HepG2 (cell line): ENCODE results near the gene SLC17A3. TPM values are rescaled to one million over a fixed set of nuclear protein-coding genes. Genes with fewer than 3 reads are reported as not detected.
A peak's percentile ranks its signal among the peaks of the same experiment; 100 is the strongest.

Source experiments
- ATAC-seq: fragments of 200-7000 bp; cut with Tn5 transposase; 3 replicates; pipeline ENCODE4 v1.9.1; 2020; ENCODE audit warnings: mild to moderate bottlenecking, moderate library complexity
- BruUV-seq: library from RNA; stranded (reverse); fragments of 400-500 nt; replicated peaks from 2 replicates; lab custom pipeline; 2021; lab: Mats Ljungman, UMichigan
- CTCF ChIA-PET: fragments of 300-600 bp; formaldehyde crosslinking; extraction: SDS; loops from one replicate; lab custom pipeline; 2021; ENCODE audit warnings: low total read pairs, inconsistent platforms, low intra/inter-chr PET ratio; lab: Yijun Ruan, JAX
- POLR2A ChIA-PET: fragments of 350-600 bp; sonication (Branson Sonifier 250); formaldehyde crosslinking; loops from one replicate; lab custom pipeline; 2020; ENCODE audit warnings: antibody characterized with exemption, inconsistent platforms; lab: Yijun Ruan, JAX
- DNase-seq: peaks from one replicate; pipeline ENCODE4 v3.0.0-alpha.2; 2015; ENCODE audit warnings: low spot score
- FAIRE-seq: peaks from 3 replicates; lab custom pipeline; 2011; peaks lifted over from hg19 to GRCh38; lab: Jason Lieb, UNC
- H2AFZ ChIP-seq: one replicate; pipeline ENCODE4 v1.6.1; 2011; ENCODE audit warnings: low read length, inconsistent platforms
- H3K27ac ChIP-seq: fragments of 300-600 bp; 3 replicates; pipeline ENCODE4 v1.8.0; 2011; ENCODE audit warnings: mixed run types, mild to moderate bottlenecking, mixed read lengths, low read length, inconsistent platforms; ENCODE audit not compliant: insufficient read depth; ENCODE audit errors: extremely low read length
- H3K27me3 ChIP-seq, 2 experiments: fragments of 200-600 bp in 1 of 2; 2 replicates in 1 of 2; 3 replicates in 1 of 2; pipeline versions ENCODE4 v1.6.0 to v1.8.0; 2011; ENCODE audit warnings: low read length in 2 of 2, mild to moderate bottlenecking in 2 of 2, moderate library complexity in 2 of 2, inconsistent platforms in 1 of 2; ENCODE audit not compliant: insufficient read depth in 2 of 2, control insufficient read depth in 1 of 2
- H3K36me3 ChIP-seq, 2 experiments: fragments of 200-600 bp in 1 of 2; replicated peaks in 1 of 2; 2 replicates in 1 of 2; 3 replicates in 1 of 2; pipeline versions ENCODE4 v1.5.1 to v1.8.0; 2011; ENCODE audit warnings: low read length in 2 of 2, inconsistent platforms in 1 of 2; ENCODE audit not compliant: insufficient read depth in 2 of 2, control insufficient read depth in 1 of 2
- H3K4me1 ChIP-seq: 2 replicates; pipeline ENCODE4 v1.5.1; 2012; ENCODE audit warnings: low read length, inconsistent platforms; ENCODE audit not compliant: insufficient read depth
- H3K4me2 ChIP-seq: 2 replicates; pipeline ENCODE4 v1.6.0; 2011; ENCODE audit warnings: low read depth, low read length, inconsistent platforms
- H3K4me3 ChIP-seq, 3 experiments: fragments of 200-600 bp in 1 of 3; sonication (generic), shearing (Covaris generic) in 1 of 3; replicated peaks in 1 of 3; 2 replicates each; pipeline ENCODE4 v1.5.1; 2011 to 2016; ENCODE audit warnings: low read length in 3 of 3, inconsistent platforms in 2 of 3, low read depth in 2 of 3, mild to moderate bottlenecking in 2 of 3, control low read depth in 1 of 3, mixed read lengths in 1 of 3; ENCODE audit not compliant: insufficient read depth in 1 of 3
- H3K79me2 ChIP-seq: one replicate; pipeline ENCODE4 v1.6.1; 2011; ENCODE audit warnings: low read length, inconsistent platforms; ENCODE audit not compliant: insufficient read depth
- H3K9ac ChIP-seq: 2 replicates; pipeline ENCODE4 v1.6.0; 2011; ENCODE audit warnings: mild to moderate bottlenecking, low read depth, low read length, inconsistent platforms; ENCODE audit not compliant: insufficient read depth
- H3K9me3 ChIP-seq: 2 replicates; pipeline ENCODE4 v1.5.1; 2012; ENCODE audit warnings: mild to moderate bottlenecking, low read length
- H4K20me1 ChIP-seq: 2 replicates; pipeline ENCODE4 v1.6.0; 2011; ENCODE audit warnings: inconsistent platforms, mild to moderate bottlenecking, low read length, moderate library complexity; ENCODE audit not compliant: insufficient read depth
- BCL6 ChIP-seq: IDR thresholded peaks from 2 replicates; pipeline ENCODE4 v1.6.1; 2016; ENCODE audit warnings: missing genetic modification reagents, missing compliant biosample characterization
- MAFF ChIP-seq: IDR thresholded peaks from 2 replicates; pipeline ENCODE4 v1.6.1; 2011; ENCODE audit warnings: low read depth, low read length, improper control_type of control experiment
- MAFK ChIP-seq, 2 experiments: IDR thresholded peaks in 1 of 2; conservative IDR thresholded peaks in 1 of 2; 2 replicates each; pipeline ENCODE4 v1.6.1; 2011; ENCODE audit warnings: improper control_type of control experiment in 2 of 2, low read length in 2 of 2
- PAX8 ChIP-seq: sonication (generic); formaldehyde crosslinking; IDR thresholded peaks from 2 replicates; pipeline ENCODE4 v1.8.0; 2022; ENCODE audit warnings: mild to moderate bottlenecking, missing genetic modification reagents, borderline replicate concordance
- POLR2A ChIP-seq, 2 experiments: IDR thresholded peaks; 2 replicates each; pipeline ENCODE4 v1.6.1; 2011; ENCODE audit warnings: low read depth in 2 of 2, low read length in 2 of 2, mild to moderate bottlenecking in 1 of 2, moderate library complexity in 1 of 2; ENCODE audit not compliant: insufficient read depth in 1 of 2
- REXO4 ChIP-seq: sonication (generic); formaldehyde crosslinking; IDR thresholded peaks from 2 replicates; pipeline ENCODE4 v1.8.0; 2022; ENCODE audit warnings: missing genetic modification reagents, mild to moderate bottlenecking, borderline replicate concordance
- ZFP90 ChIP-seq: sonication (generic); formaldehyde crosslinking; IDR thresholded peaks from 2 replicates; pipeline ENCODE4 v1.8.0; 2022; ENCODE audit warnings: missing genetic modification reagents, mild to moderate bottlenecking, inconsistent platforms, borderline replicate concordance
- ZNF572 ChIP-seq: sonication (generic); formaldehyde crosslinking; IDR thresholded peaks from 2 replicates; pipeline ENCODE4 v1.5.1; 2020; ENCODE audit warnings: mild to moderate bottlenecking, missing genetic modification reagents
- ZNF672 ChIP-seq: sonication (generic); formaldehyde crosslinking; IDR thresholded peaks from 2 replicates; pipeline ENCODE4 v1.8.1; 2022; ENCODE audit warnings: missing genetic modification reagents
- WGBS: methylation state at CpG from one replicate; pipeline ENCODE4 v1.1.6; 2017; ENCODE audit warnings: low lambda C conversion rate; 5-methylcytosine and 5-hydroxymethylcytosine counted together
- in situ Hi-C: cut with HindIII; loops from 2 replicates; pipeline ENCODE4 v1.10.0; 2017; ENCODE audit warnings: low pct_unique_long_range_greater_than_20kb; ENCODE audit not compliant: extremely low pct_ligation_motif_present
- intact Hi-C: fragments of 100-400 bp; cut with micrococcal nuclease; formaldehyde crosslinking; loops from one replicate; pipeline ENCODE4 v1.10.0; 2022; ENCODE audit not compliant: unreplicated experiment
- polyA plus RNA-seq, 8 experiments: library from polyadenylated mRNA; depleted of rRNA in 3 of 8; stranded (reverse) in 7 of 8; unstranded in 1 of 8; fragments of >200 nt; fragmentation: Illumina TruSeq in 4 of 8; extraction: Trizol in 4 of 8; gene quantifications; 2 replicates each; pipeline versions ENCODE4 v1.2.1 to v1.2.3, GENCODE V29; 2011 to 2016; ENCODE audit warnings: low read depth in 4 of 8, missing spikeins in 1 of 8, mixed read lengths in 1 of 8; ENCODE audit not compliant: insufficient read depth in 1 of 8
- total RNA-seq, 5 experiments: library from RNA; depleted of rRNA; stranded (reverse); fragments of >200 nt; fragmentation: Illumina TruSeq; extraction: Trizol; gene quantifications; 2 replicates each; pipeline ENCODE4 v1.2.3, GENCODE V29; 2016; ENCODE audit warnings: low read depth in 1 of 5
- TF ChIP-seq, protein P1 (sequence below): sonication (generic); formaldehyde crosslinking; conservative IDR thresholded peaks from 2 replicates; pipeline ENCODE4 v1.8.1; 2023; ENCODE audit warnings: missing genetic modification reagents
- TF ChIP-seq, protein P2 (sequence below): IDR thresholded peaks from 2 replicates; pipeline ENCODE4 v1.6.1; 2018; ENCODE audit warnings: missing genetic modification reagents

SLC17A3 gene
- total and polyA plus RNA-seq, 2 of the 13 experiments (the other 11 are each of a cell fraction or from before 2014, with no cell fraction given): 0.09 to 0.11 TPM

DNA sequence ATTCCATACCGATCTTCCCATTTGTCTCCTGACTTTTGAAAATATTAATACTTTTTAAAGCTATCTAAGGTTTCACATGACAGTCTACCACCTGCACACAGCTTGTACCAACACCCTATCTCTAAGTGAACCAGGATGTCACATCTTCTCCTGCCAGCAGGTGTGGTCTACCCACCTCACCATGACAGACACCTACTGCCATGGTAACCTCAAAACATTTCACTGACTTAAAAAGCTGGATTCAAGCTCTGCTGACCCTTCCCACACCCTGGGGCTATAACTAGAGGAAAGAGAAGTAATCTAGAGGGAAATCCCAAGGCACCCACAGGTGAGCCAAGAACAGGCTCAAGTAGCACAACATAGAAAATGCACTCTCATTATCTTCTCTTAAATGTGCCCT lies 1.2 kb downstream of the SLC17A3 start:
- Histone ChIP-seq H3K36me3 (no peaks in the 10 kb centered on the region), H4K20me1 (no peaks in the 10 kb centered on the region), H2AFZ (no peak overlapping the region), H3K4me2 (no peak overlapping the region)
- FAIRE-seq (no peak), DNase-seq (no peak)
- BruUV-seq: no TSS peak
- ChIA-PET POLR2A (no interaction called here), CTCF (no interaction called here)
- TF ChIP-seq, protein P1, sequence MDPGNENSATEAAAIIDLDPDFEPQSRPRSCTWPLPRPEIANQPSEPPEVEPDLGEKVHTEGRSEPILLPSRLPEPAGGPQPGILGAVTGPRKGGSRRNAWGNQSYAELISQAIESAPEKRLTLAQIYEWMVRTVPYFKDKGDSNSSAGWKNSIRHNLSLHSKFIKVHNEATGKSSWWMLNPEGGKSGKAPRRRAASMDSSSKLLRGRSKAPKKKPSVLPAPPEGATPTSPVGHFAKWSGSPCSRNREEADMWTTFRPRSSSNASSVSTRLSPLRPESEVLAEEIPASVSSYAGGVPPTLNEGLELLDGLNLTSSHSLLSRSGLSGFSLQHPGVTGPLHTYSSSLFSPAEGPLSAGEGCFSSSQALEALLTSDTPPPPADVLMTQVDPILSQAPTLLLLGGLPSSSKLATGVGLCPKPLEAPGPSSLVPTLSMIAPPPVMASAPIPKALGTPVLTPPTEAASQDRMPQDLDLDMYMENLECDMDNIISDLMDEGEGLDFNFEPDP: 0 out of 2 replicates have a peak, but pooled peaks have one; percentile 22
- no peak for TF ChIP-seq ZNF572
- no peak for TF ChIP-seq POLR2A (IDR thresholded peaks at IDR 0.05; ENCODE audit: insufficient read depth in 1 of 2, low read depth in 2 of 2, low read length in 2 of 2)
- no peak for TF ChIP-seq BCL6 (CRISPR knock-in tag)
- TF ChIP-seq, all 625 proteins: peak for 1
- in situ Hi-C loops: no loop called here
- WGBS: 63% methylated on average over 1 of the region's 1 CpG
- Histone ChIP-seq H3K4me3 (no peak overlapping the region), H3K27me3 (no peaks in the 10 kb centered on the region), H3K79me2 (no peaks in the 10 kb centered on the region), H3K27ac (no peak overlapping the region), H3K9ac (no peak overlapping the region), H3K4me1 (peaks cover 32% of the 10 kb centered on the region), H3K9me3 (no peaks in the 10 kb centered on the region)
- ATAC-seq: peak; percentile 60
- intact Hi-C loops: no loop called here

DNA sequence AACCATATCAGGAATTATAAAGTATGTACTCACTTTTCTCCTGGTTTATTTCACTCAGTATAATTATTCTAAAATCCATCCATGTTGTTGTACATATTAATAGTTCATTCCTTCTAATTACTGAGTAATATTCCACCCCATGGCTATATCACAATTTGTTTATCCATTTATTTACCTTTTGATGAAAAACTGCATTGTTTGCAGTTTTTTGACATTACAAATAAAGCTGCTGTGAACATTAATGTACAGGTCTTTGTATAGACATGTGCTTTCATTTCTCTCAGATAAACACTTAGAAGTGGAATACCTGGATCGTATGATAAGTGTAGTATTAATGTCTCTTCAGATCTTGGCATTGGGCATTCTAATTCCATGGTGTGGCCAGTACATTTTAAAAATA lies 4.2 kb downstream of the SLC17A3 start:
- Histone ChIP-seq H2AFZ (no peak overlapping the region), H3K9me3 (no peaks in the 10 kb centered on the region), H3K9ac (no peak overlapping the region), H3K4me2 (no peak overlapping the region), H3K4me1 (peaks cover 11% of the 10 kb centered on the region), H4K20me1 (no peaks in the 10 kb centered on the region), H3K27me3 (no peaks in the 10 kb centered on the region), H3K27ac (no peak overlapping the region), H3K79me2 (no peaks in the 10 kb centered on the region), H3K36me3 (no peaks in the 10 kb centered on the region), H3K4me3 (no peak overlapping the region)
- in situ Hi-C loops (no loop called here), intact Hi-C loops (no loop called here)
- FAIRE-seq (no peak), DNase-seq (no peak), ATAC-seq (no peak)
- ChIA-PET POLR2A (no interaction called here), CTCF (no interaction called here)
- no TSS peak for BruUV-seq
- 79% methylated on average over 1 of the region's 1 CpG for WGBS
- TF ChIP-seq, protein P2, sequence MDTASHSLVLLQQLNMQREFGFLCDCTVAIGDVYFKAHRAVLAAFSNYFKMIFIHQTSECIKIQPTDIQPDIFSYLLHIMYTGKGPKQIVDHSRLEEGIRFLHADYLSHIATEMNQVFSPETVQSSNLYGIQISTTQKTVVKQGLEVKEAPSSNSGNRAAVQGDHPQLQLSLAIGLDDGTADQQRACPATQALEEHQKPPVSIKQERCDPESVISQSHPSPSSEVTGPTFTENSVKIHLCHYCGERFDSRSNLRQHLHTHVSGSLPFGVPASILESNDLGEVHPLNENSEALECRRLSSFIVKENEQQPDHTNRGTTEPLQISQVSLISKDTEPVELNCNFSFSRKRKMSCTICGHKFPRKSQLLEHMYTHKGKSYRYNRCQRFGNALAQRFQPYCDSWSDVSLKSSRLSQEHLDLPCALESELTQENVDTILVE: no peak
- TF ChIP-seq PAX8 (CRISPR knock-in tag): no peak
- TF ChIP-seq ZNF672 (CRISPR knock-in tag): no peak
- no peak for TF ChIP-seq ZFP90 (CRISPR knock-in tag)
- TF ChIP-seq REXO4 (CRISPR knock-in tag): no peak
- TF ChIP-seq MAFK (conservative IDR thresholded peaks at IDR 0.05 in 1 of 2, IDR thresholded peaks at IDR 0.05 in 1 of 2; ENCODE audit: low read length in 2 of 2): peak; percentile 86 to 88
- TF ChIP-seq MAFF: peak; percentile 77
